GM18508 (cell line): ENCODE measurements around the gene ERH.

Experiments
- ATAC-seq: cut with Tn5 transposase; IDR thresholded peaks from one replicate; pipeline ENCODE4 v1.9.1; 2021; ENCODE audit warnings: moderate number of reproducible peaks; ENCODE audit not compliant: insufficient read depth, unreplicated experiment

Gene ERH

GRCh38 chr14:69333791-69334337 lies 64.2 kb downstream of the ERH start:
- no peak for ATAC-seq

DNA sequence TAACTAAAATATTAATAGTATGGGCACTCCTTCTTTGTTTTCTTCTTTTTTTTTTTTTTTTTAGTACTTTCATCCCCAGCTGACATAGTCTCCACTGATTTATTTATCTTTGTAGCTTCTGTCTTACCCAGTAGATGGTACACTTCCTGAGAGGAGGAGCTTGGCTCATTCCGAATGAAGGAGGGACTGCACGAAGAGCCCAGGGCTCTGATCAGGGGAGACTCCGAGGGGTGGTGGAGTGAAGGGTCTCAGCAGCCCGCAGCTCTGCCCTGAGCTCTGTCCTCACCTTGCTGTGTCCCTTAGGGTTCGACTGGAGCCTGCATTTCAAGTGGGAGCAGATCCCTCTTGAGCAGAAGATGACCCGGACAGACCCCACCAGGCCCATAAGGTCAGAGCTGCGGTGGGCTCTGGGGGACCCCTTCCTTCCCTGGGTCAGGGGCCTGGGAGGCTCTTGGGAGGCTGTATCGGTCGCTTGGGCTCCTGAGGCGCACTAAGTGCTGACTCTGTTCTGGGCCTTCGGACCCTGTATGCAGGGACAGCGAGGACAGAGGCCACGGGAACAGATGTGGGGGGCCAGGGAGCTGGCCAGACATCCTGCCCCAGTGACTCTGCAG lies 65.2 kb downstream of the ERH start:
- no peak for ATAC-seq

DNA sequence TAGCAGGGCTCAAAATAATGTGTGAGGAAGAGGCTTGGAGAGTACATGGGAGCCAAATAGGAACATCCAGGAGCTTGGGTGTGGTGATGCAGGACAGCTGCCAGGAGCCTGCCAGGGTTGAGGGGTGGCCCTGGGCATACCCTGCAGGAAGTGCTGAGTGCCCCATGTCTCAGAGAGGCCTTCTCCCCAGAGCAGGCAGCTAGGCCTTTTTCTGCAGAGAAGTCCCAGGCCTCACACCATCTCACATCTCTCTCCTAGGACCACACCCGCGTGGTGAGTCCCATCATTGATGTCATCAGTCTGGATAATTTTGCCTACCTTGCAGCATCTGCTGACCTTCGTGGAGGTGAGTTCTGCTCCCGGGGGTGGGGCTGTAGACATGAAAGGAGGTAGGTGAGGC lies 66.9 kb downstream of the ERH start:
- ATAC-seq: no peak
